Spleen (tissue), 7 donors: ENCODE data around the gene GEMIN2.
"Not testable (repeated sequence)": the region's sequence is repeated elsewhere in the genome, so short reads cannot be mapped to it uniquely, and the experiment has no call there.

Experiments
- CTCF ChIP-seq, 11 experiments: fragments of 200-600 bp in 7 of 11; fragments of 450-650 bp in 4 of 11; sonication (generic) in 4 of 11; IDR thresholded peaks in 8 of 11; conservative IDR thresholded peaks in 3 of 11; 1 replicate in 7 of 11; 2 replicates in 4 of 11; pipeline versions ENCODE4 v1.4.0 to v1.8.0; 2016 to 2021; ENCODE audit warnings: antibody characterized with exemption in 11 of 11, inconsistent platforms in 4 of 11, mild to moderate bottlenecking in 1 of 11
- POLR2A ChIP-seq, 3 donors: fragments of 450-650 bp; IDR thresholded peaks; one replicate each; pipeline ENCODE4 v1.5.1; 2017; ENCODE audit warnings: antibody characterized with exemption in 3 of 3, mild to moderate bottlenecking in 1 of 3
- donor health status: DM: no; HTN: no; CAD: no; lungs with moderate emphysema.
- donor health status: DM: no; HTN: no; CAD: no.
- donor health status: DM: no; HTN: no; CAD: no.

DNA sequence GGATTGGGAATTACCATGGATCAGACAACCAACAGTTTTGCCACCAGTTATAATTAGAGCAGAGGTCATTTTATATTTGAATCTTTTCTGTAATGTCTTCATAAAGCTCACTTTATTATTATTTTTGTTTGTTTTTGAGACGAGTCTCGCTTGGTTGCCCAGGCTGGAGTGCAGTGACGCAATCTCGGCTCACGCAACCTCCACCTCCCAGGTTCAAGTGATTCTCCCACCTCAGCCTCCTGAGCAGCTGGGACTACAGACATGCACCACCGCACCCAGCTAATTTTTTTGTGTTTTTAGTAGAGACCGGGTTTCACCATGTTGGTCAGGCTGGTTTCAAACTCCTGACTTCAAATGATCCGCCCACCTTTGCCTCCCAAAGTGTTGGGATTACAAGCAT is 23.7 kb downstream of the GEMIN2 start:
- TF ChIP-seq POLR2A (IDR thresholded peaks at IDR 0.05); CTCF (IDR thresholded peaks at IDR 0.05 in 8 of 11, conservative IDR thresholded peaks at IDR 0.05 in 3 of 11): not testable (repeated sequence)
